RWPE2 (cell line): ENCODE data around the gene JMJD4.

Source experiments
- ATAC-seq: fragments of 200-7000 bp; cut with Tn5 transposase; 3 replicates; pipeline ENCODE4 v1.9.1; 2021; ENCODE audit warnings: low read depth
- DNase-seq: peaks from one replicate; pipeline ENCODE4 v3.0.0-alpha.2; 2020; ENCODE audit warnings: low spot score
- H3K27ac ChIP-seq: fragments of 450-650 bp; 2 replicates; pipeline ENCODE4 v1.5.1; 2017; ENCODE audit warnings: mild to moderate bottlenecking; ENCODE audit not compliant: poor library complexity, severe bottlenecking
- H3K27me3 ChIP-seq: fragments of 250-450 bp; sonication (Bioruptor Pico); 2 replicates; pipeline ENCODE4 v1.5.1; 2021; ENCODE audit warnings: mild to moderate bottlenecking, moderate library complexity; ENCODE audit not compliant: insufficient read depth, poor library complexity, severe bottlenecking
- H3K36me3 ChIP-seq: fragments of 250-450 bp; sonication (Bioruptor Pico); 2 replicates; pipeline ENCODE4 v1.5.1; 2020; ENCODE audit warnings: low read depth, mild to moderate bottlenecking, moderate library complexity
- H3K4me1 ChIP-seq: fragments of 250-450 bp; sonication (Bioruptor Pico); 2 replicates; pipeline ENCODE4 v1.5.1; 2021; ENCODE audit warnings: mild to moderate bottlenecking, moderate library complexity; ENCODE audit not compliant: insufficient read depth, poor library complexity, severe bottlenecking
- H3K4me3 ChIP-seq: fragments of 250-450 bp; sonication (Bioruptor Pico); 2 replicates; pipeline ENCODE4 v1.5.1; 2021; ENCODE audit warnings: mild to moderate bottlenecking, moderate library complexity; ENCODE audit not compliant: severe bottlenecking
- H3K9me3 ChIP-seq: fragments of 250-450 bp; sonication (Bioruptor Pico); 2 replicates; pipeline ENCODE4 v1.5.1; 2021; ENCODE audit warnings: mild to moderate bottlenecking, moderate library complexity; ENCODE audit not compliant: severe bottlenecking
- TF ChIP-seq, protein P1 (sequence below): fragments of 450-650 bp; IDR thresholded peaks from one replicate; pipeline ENCODE4 v1.5.1; 2017; ENCODE audit warnings: mild to moderate bottlenecking, moderate library complexity; ENCODE audit not compliant: poor library complexity, severe bottlenecking

JMJD4 gene

DNA sequence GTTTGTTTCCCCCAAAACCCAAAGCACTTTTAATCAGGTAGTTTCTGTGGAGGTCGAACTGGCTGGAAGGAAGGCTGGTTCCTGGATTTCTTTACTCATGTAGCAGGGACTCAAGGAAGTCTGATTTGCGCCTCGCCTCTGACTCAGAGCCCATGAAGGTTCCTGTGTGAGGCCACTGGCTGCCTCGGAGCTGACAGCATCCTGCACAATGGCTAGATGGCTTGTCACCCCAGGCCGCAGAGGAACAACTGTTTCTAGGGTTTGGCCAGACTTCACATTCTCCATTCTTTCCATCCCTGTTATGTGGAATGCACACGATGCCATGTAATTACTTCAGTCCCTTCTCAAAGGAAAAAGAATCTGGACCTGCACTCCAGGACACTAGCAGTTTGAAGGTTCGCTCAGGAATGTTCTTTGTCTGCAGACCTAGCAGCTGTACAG is 41.2 kb upstream of the JMJD4 start:
- Histone ChIP-seq H3K27me3 (no peaks in the 10 kb centered on the region), H3K4me3 (no peak overlapping the region), H3K9me3 (no peaks in the 10 kb centered on the region), H3K27ac (no peak overlapping the region), H3K4me1 (no peaks in the 10 kb centered on the region), H3K36me3 (no peaks in the 10 kb centered on the region)
- TF ChIP-seq, protein P1, sequence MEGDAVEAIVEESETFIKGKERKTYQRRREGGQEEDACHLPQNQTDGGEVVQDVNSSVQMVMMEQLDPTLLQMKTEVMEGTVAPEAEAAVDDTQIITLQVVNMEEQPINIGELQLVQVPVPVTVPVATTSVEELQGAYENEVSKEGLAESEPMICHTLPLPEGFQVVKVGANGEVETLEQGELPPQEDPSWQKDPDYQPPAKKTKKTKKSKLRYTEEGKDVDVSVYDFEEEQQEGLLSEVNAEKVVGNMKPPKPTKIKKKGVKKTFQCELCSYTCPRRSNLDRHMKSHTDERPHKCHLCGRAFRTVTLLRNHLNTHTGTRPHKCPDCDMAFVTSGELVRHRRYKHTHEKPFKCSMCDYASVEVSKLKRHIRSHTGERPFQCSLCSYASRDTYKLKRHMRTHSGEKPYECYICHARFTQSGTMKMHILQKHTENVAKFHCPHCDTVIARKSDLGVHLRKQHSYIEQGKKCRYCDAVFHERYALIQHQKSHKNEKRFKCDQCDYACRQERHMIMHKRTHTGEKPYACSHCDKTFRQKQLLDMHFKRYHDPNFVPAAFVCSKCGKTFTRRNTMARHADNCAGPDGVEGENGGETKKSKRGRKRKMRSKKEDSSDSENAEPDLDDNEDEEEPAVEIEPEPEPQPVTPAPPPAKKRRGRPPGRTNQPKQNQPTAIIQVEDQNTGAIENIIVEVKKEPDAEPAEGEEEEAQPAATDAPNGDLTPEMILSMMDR = no peak
- DNase-seq (no peak), ATAC-seq (no peak)

DNA sequence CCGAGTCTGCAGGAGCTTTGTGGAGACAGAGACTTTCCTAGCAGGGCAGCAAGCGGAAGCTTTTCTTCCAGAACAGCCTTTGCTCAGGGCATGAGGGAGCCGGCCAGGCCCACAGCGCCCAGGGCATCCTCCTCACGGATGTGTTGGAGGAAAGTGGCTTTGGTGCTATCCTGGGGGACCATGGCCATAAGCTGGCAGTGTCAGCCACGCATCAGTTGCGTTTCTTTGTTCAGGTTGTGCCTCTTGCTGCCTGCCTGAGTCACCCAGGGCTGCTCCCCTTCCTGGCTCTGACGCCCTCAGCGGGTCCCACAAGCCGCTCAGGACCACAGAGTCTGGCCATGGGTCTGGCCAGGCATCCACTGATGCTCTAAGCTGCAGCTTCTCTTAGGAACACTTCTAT is 40.7 kb upstream of the JMJD4 start:
- no peak for DNase-seq
- Histone ChIP-seq H3K27ac (no peak overlapping the region), H3K4me3 (no peak overlapping the region), H3K36me3 (no peaks in the 10 kb centered on the region), H3K4me1 (no peaks in the 10 kb centered on the region), H3K9me3 (no peaks in the 10 kb centered on the region), H3K27me3 (no peaks in the 10 kb centered on the region)
- no peak for ATAC-seq
- TF ChIP-seq, protein P1 = no peak

DNA sequence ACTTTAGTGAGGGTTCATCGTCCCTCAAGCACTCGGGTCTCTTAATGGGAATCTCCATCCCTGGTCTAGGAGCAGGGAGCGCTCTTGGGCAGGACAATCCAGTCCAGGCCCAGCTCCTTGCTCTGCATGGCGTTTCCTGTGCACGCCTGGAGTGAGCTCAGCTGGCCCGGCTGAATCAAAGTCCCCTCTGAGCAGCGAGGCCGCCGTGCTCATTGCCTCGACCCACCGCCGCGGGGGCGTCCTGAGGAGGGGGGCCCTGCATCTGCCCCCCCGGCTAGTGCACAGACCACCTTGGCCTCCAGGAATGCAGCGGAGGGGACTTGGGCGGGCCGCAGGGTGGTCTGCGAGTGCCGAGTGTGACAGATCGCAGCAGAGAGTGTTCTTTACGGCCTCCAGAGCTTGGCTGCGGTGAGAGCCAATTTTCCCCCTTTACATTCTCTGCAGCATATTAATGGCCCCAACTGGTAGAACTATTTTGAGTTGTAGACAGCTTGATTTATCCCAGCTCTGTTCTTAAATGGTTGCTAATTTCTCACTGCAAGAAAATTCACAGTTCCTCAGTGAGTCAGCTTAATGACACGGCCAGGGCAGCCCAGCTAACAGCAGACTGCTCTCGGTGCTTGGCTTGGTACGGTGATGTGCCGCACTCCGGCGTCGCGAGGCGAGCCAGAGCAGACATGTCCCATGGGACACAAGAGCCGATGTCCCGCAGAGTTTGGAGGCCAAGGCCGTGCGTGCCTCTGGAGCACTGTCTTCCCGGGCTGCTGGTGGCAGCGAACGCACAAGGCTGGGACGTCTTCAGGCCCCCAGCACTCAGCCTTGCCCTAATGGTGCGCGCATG is 39.9 kb upstream of the JMJD4 start:
- Histone ChIP-seq H3K27ac (no peak overlapping the region), H3K4me1 (no peaks in the 10 kb centered on the region), H3K27me3 (no peaks in the 10 kb centered on the region), H3K4me3 (no peak overlapping the region), H3K9me3 (no peaks in the 10 kb centered on the region), H3K36me3 (no peaks in the 10 kb centered on the region)
- TF ChIP-seq, protein P1 = no peak
- no peak for ATAC-seq
- DNase-seq = no peak

DNA sequence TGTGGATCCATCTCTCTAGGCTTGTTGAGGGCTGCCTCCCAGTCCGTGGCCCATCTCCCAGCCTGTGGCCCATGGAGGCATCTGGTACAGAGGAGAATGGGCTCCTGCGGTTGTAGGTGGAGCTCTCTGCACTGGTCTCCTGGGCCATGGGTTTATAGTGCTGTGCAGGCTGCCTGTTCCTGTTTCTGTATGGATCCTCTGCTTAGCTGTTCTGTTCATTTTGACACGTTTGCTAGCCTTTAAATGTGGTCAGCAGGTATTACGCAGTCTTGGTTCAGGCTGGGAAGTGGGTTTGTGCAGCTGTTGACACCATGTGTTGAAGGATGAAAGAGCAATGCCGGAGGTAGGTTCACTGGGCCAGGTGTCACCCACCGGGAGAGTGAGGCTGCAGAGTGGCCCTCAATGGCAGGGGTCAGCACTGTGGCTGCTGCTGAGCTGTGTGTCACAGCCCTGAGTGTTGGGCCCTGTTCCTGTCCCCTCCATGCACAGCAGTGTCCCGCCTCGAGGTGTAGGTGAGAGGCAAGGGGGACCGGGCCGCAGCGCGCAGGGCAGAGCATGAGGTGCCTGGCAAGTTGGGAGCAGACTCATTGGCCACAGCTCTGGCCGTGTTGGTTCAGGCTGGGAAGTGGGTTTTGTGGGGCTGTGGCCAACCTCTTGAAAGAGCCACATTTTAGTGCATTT is 39.1 kb upstream of the JMJD4 start:
- H3K27me3 ChIP-seq = no peaks in the 10 kb centered on the region

More for the DNA sequence above, 39.1 kb upstream of the JMJD4 start:
- Histone ChIP-seq H3K36me3 (no peaks in the 10 kb centered on the region), H3K27ac (no peak overlapping the region), H3K9me3 (no peaks in the 10 kb centered on the region), H3K4me3 (no peak overlapping the region), H3K4me1 (no peaks in the 10 kb centered on the region)
- DNase-seq (no peak), ATAC-seq (no peak)
- TF ChIP-seq, protein P1 = no peak
